ENCODE results near the gene SYT17.

The SYT17 gene

GRCh38 chr16:19139436-19140091 lies 28.5 kb upstream of the SYT17 start:
- DNase-seq, result no peak

GRCh38 chr16:19140396-19140795 lies 27.6 kb upstream of the SYT17 start:
- no peak for DNase-seq

- DNase-seq, result no peak
Observed at GRCh38 chr16:19142939-19143598, 25.0 kb upstream of the SYT17 start.

- no peak for DNase-seq
Observed at GRCh38 chr16:19143599-19143956, 24.5 kb upstream of the SYT17 start.

- no peak for DNase-seq
Observed at GRCh38 chr16:19145010-19145409, 23.0 kb upstream of the SYT17 start.

- no peak for DNase-seq
Observed at GRCh38 chr16:19147126-19147525, 20.9 kb upstream of the SYT17 start.

GRCh38 chr16:19147627-19148026 lies 20.4 kb upstream of the SYT17 start:
- no peak for DNase-seq

- no peak for DNase-seq
Observed at GRCh38 chr16:19148189-19148588, 19.9 kb upstream of the SYT17 start.

- DNase-seq, result no peak
Observed at GRCh38 chr16:19151310-19151709, 16.7 kb upstream of the SYT17 start.

- no peak for DNase-seq
Observed at GRCh38 chr16:19152042-19152441, 16.0 kb upstream of the SYT17 start.

GRCh38 chr16:19153876-19154275 lies 14.2 kb upstream of the SYT17 start:
- DNase-seq, result no peak

- DNase-seq, result no peak
Observed at GRCh38 chr16:19162085-19162484, 6.0 kb upstream of the SYT17 start.

GRCh38 chr16:19163215-19163614 lies 4.8 kb upstream of the SYT17 start:
- no peak for DNase-seq

- no peak for DNase-seq
Observed at GRCh38 chr16:19164285-19164684, 3.8 kb upstream of the SYT17 start.

- no peak for DNase-seq
Observed at GRCh38 chr16:19165101-19165500, 2.9 kb upstream of the SYT17 start.

- no peak for DNase-seq
Observed at GRCh38 chr16:19166500-19166899, 1.5 kb upstream of the SYT17 start.

- no peak for DNase-seq
Observed at GRCh38 chr16:19168371-19169081, 486 bp downstream of the SYT17 start.

GRCh38 chr16:19169082-19169639 lies 1.1 kb downstream of the SYT17 start:
- DNase-seq, result no peak

GRCh38 chr16:19170043-19170655 lies 2.1 kb downstream of the SYT17 start:
- no peak for DNase-seq

GRCh38 chr16:19172098-19172780 lies 4.2 kb downstream of the SYT17 start:
- no peak for DNase-seq

- DNase-seq, result no peak
Observed at GRCh38 chr16:19173059-19173458, 5.0 kb downstream of the SYT17 start.

- DNase-seq, result no peak
Observed at GRCh38 chr16:19173649-19174383, 5.8 kb downstream of the SYT17 start.
